HG02642 (cell line): ENCODE measurements around the gene SETD5.

Source experiments
- ATAC-seq: cut with Tn5 transposase; IDR thresholded peaks from one replicate; pipeline ENCODE4 v1.9.1; 2021; ENCODE audit warnings: mild to moderate bottlenecking; ENCODE audit not compliant: unreplicated experiment, poor library complexity

SETD5 gene

DNA sequence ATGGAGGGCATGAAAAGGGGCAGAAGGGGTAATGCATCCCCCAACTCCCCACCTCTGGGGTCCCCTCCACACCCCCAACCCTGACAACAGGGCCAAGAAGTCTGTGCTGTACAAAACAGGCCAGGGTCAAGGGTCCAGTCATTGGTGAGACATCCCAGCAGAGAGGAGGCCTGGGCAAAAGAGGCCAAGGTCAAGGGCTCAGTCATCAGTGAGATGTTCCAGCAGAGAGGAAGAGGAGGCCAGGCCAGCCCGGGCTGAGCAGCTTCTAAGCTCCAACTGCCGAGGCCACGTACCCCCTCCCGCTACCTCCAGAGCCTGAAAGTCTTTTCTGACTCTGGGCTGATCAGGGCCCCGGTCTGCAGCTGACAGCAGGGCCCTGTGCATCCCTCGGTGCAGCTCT is 103.8 kb downstream of the SETD5 start:
- ATAC-seq = no peak

DNA sequence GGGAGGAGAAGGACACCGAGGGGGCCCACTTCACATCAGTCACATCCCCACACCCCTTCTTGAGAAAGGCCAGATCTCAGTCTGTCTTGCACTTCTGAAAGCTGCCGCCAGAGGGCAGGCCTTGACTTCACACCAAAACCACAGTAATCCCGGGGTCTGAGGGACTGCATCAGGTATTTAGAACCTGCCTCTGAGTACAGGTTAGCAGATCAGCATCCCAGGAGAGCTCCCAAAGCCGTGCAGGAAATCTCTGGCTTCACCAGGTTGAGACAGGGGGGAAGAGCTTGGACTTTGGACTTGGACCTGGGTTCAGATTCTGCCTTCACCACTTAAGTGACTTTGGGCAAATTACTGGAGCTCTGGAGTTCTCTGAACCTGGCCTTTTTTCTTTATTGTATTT is 105.9 kb downstream of the SETD5 start:
- no peak for ATAC-seq

DNA sequence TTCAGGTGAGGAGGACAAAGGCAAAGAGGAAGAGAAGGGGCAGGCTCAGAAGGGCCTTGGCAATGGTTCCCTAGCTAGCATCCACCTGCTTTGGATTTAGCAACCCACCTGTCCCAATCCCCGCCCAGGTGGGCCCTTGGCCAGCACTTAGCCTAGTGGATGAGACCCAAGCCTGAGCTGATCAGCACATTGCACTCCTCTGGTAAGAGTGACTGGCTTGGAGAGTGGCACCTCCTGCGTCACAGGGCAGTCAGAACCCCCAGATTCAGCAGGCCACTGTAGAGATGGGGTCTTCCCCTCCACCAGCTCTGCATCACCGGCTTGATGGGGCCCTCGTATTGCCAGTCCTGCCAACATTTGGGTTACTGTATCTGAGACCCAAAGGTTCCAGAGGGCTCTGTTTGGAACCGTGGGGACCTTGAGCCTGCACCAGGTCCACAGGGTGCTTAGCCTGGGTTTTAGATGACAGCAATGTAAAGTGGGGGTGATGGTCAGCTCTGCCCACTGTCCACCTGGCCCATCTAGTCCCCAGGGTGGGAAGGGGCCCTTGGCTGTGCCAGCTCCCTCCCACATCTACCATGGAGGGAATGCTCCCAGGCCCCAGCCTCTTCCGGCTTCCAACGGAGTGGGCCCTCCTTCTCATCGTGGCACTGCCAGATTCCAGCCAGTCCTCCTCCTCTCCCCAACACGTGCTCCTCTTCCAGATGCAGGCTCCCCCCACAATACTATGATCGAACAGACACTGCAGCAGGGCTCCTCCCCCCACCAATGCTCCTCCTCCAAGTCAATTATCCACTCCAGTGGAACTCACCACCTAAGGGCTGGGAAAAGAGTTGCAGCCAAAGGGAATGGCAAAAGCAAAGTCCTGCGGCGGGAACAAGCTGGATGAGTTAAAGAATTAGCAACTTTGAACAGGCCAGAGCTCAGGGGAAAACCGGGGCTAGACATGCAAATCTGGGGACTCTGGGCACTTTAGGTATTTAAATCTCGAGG is 110.5 kb downstream of the SETD5 start:
- no peak for ATAC-seq

DNA sequence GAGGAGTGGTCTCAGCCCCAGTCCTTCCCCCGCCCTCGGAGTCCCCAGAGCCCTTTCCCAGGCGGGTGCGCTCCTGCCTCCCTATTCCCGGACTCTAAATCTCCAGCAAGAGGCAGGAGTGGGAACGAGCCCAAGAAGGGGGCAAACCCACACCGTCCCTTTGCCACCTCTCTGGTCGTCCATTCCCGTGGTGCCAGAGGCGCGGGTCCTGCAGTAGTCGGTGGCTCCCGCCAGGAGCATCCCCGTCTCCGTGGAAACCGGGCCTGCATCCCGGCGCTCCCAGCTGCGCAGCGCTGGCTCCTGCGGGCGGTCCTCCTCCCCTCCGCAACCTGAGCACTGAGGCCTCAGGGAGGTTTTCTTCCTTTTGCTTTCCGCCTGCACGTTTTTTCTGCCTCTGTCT is 111.4 kb downstream of the SETD5 start:
- ATAC-seq = no peak

DNA sequence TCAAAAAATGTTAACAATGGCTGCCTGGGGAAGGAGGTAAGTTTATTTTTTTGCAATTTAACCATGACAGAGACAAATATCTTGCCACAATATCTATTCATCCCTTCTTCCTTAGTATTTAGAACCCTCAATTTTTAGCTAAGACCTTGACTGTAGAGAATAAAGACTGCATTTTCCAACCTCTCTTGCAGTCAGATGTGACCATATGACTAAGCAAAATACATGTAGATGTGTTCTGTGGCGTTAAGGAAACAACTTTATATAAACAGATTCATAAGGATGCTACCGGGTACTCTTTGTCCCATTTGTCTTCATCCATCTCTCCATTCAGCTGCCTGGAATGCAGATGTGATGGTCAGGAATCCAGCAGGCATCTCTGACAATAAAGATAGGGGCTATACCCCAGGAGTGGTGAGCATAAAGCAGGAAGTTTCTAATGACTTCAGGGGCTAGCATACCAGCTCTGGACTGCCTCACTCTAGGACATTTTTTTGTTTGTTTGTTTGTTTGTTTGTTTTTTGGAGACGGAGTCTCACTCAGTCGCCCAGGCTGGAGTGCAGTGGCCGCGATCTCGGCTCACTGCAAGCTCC is 115.1 kb downstream of the SETD5 start:
- ATAC-seq = no peak

DNA sequence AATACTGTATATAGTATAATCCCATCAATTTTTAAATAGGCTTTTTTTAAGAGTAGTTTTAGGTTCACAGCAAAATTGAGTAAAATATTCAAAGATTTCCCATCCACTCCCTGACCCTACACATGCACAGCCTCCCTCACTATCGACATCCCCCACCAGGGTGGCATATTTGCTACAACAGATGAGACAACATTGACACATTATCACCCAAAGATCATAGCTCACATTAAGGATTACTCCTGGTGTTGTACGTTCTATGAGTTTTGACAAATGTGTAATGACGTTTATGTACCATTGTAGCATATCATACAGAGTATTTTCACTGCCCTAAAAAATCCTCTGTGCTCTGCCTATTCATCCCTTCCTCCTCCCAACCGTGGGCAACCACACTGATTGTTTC is 116.9 kb downstream of the SETD5 start:
- ATAC-seq = no peak

DNA sequence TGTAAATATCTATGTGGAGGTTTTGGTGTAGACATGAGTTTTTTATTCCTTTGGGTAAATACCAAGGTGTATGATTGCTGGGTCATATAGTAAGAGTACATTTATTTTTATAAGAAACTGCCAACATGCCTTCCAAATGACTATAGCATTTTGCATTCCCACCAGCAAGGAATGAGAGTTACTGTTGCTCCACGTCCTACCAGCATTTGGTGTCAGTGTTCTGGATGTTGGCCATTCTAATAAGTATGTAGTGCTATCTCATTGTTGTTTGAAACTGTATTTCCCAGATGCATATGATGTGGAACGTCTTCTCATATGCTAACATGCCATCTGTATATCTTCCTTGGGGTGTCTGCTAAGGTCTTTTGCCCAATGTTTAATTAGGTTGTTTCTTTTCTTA is 117.5 kb downstream of the SETD5 start:
- ATAC-seq = no peak

DNA sequence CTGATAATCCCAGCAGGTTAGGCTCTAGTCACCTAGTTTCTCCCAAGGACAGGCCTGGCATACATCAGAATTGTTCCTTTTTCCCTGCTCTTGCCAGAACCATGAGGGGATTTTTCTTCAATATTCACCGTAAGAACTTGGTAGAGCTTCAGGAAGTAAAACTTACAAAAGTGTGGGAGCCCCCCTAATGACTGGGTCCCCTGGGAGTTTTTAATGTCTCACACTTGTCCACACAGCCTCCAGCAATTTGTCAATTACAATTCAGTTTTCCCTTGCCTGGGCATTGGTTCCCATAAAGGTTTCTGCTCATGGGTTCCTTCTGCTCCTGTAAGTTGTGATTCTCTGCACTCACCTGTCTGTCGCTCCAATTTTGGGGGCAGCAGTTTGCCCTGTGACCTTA is 127.7 kb downstream of the SETD5 start:
- ATAC-seq = no peak
